ENCODE data around the gene TMEM163. TPM values are rescaled to one million over a fixed set of nuclear protein-coding genes. Genes with fewer than 3 reads are reported as not detected.

Gene TMEM163
- total RNA-seq, 2 experiments from 2014 or later: not detected

DNA sequence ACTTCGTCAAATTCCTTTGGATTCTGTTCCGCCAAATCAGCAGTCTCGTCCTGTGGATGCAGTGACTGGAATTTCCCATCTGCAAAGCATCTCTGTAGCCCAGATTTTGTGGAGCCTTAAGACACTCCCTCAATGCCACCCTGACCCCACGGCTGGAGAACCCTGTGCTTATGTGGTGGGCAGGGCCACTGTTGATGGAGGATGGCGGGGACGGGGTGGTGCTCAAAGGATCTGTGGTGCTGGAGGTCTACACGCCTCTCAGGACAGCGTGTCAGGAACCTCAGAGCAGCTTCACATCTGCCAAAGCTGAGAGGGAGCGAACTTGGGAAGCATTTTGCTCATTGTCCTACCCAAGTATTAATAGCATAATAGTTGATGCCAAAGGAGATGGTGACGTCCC is 264.8 kb downstream of the TMEM163 start:
- Mint-ChIP-seq H3K27ac (no peak overlapping the region), H3K4me1 (ENCODE audit: low read depth) (no peaks in the 10 kb centered on the region), H3K4me3 (no peak overlapping the region), H3K36me3 (ENCODE audit: low read depth) (peaks cover 1% of the 10 kb centered on the region), H3K9me3 (no peaks in the 10 kb centered on the region), H3K27me3 (no peaks in the 10 kb centered on the region)
- intact Hi-C loops (cut with micrococcal nuclease): loop anchor here (5.0 kb wide), 1 partner anchor 443 kb away; no protein-coding TSS in a partner anchor
- ChIA-PET CTCF (interaction anchor here (1.6 kb wide), 1 partner anchor 336 kb away, joined by 3 read pairs; no protein-coding TSS in a partner anchor), POLR2A (no interaction called here)
- TF ChIP-seq, protein P1, sequence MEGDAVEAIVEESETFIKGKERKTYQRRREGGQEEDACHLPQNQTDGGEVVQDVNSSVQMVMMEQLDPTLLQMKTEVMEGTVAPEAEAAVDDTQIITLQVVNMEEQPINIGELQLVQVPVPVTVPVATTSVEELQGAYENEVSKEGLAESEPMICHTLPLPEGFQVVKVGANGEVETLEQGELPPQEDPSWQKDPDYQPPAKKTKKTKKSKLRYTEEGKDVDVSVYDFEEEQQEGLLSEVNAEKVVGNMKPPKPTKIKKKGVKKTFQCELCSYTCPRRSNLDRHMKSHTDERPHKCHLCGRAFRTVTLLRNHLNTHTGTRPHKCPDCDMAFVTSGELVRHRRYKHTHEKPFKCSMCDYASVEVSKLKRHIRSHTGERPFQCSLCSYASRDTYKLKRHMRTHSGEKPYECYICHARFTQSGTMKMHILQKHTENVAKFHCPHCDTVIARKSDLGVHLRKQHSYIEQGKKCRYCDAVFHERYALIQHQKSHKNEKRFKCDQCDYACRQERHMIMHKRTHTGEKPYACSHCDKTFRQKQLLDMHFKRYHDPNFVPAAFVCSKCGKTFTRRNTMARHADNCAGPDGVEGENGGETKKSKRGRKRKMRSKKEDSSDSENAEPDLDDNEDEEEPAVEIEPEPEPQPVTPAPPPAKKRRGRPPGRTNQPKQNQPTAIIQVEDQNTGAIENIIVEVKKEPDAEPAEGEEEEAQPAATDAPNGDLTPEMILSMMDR (IDR thresholded peaks at IDR 0.05): no peak
- ATAC-seq (no peak), DNase-seq (no peak)

DNA sequence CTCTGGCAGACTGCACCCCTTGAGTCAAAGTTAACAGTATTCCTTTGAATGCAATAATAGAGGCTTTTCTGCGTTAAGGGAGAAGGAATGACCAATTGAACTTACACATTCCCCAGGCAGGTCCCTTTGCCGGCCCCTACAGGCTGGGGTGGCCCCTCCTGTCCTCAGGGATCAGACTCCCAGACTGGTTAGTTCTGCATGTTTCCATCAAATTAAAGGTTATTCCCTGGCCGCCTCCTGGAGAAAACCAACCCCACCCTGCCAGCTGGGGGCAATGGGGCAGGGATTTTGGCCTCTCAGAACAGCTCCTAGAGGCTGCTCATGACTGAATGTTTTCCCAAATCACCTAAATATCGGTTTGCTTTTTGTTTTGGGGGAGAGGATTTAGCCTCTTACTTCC is 265.3 kb downstream of the TMEM163 start:
- ATAC-seq (no peak), DNase-seq (no peak)
- intact Hi-C loops (cut with micrococcal nuclease): loop anchor here (5.0 kb wide), 1 partner anchor 444 kb away; no protein-coding TSS in a partner anchor
- H3K9me3 Mint-ChIP-seq: no peaks in the 10 kb centered on the region
- no peaks in the 10 kb centered on the region for H3K4me1 Mint-ChIP-seq (ENCODE audit: low read depth)
- TF ChIP-seq, protein P1 (IDR thresholded peaks at IDR 0.05): no peak
- no peak overlapping the region for H3K27ac Mint-ChIP-seq
- POLR2A ChIA-PET: no interaction called here
- peaks cover 1% of the 10 kb centered on the region for H3K36me3 Mint-ChIP-seq (ENCODE audit: low read depth)
- no peaks in the 10 kb centered on the region for H3K27me3 Mint-ChIP-seq
- H3K4me3 Mint-ChIP-seq: no peak overlapping the region
- CTCF ChIA-PET: interaction anchor here (1.2 to 2.9 kb wide), 3 partner anchors 42 to 566 kb away, joined by 3 to 11 read pairs (median 3); no protein-coding TSS in a partner anchor

DNA sequence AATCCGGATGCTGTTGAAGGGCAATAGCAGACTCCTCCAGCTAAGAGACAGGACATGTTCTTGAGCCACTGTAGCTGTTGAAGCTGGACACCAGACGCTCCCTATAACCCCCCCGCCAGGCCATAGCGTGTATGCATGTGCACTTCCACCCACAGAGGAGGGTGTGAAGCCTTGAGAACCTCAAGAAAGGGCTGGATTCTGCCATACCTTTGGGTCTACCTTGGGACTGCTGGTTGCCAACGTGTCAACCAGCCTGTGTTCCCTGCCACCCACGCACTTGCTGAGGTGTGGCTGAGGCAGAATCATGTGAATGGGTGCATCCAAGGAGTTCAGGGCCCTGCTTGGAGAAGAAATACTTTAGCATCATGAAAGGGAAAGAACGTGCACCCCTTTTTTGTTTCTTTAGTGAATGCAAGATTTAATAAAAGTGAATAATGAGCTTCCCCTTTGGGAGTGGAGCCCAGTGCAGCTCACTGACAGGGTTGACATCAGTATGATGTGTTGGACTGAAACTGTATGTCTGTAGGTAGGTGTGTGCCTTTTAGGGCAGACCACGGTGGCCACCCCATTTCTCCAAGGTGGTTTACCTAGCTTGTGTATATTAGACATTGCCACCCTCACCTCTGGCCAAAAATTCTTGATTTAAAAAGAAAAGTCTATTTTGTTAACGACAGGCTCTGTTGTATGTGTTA is 266.6 kb downstream of the TMEM163 start:
- no peaks in the 10 kb centered on the region for H3K9me3 Mint-ChIP-seq
- DNase-seq (no peak), ATAC-seq (no peak)
- H3K27me3 Mint-ChIP-seq: no peaks in the 10 kb centered on the region
- H3K27ac Mint-ChIP-seq: no peak overlapping the region
- peaks cover 1% of the 10 kb centered on the region for H3K36me3 Mint-ChIP-seq (ENCODE audit: low read depth)
- ChIA-PET CTCF (interaction anchor here (0.9 to 3.5 kb wide), 23 partner anchors 9 to 1135 kb away, joined by 3 to 18 read pairs (median 3); no protein-coding TSS in a partner anchor), POLR2A (no interaction called here)
- intact Hi-C loops (cut with micrococcal nuclease): loop anchor here (5.0 kb wide), 1 partner anchor 445 kb away; no protein-coding TSS in a partner anchor
- no peaks in the 10 kb centered on the region for H3K4me1 Mint-ChIP-seq (ENCODE audit: low read depth)
- TF ChIP-seq, protein P1 (IDR thresholded peaks at IDR 0.05): no peak
- H3K4me3 Mint-ChIP-seq: no peak overlapping the region

DNA sequence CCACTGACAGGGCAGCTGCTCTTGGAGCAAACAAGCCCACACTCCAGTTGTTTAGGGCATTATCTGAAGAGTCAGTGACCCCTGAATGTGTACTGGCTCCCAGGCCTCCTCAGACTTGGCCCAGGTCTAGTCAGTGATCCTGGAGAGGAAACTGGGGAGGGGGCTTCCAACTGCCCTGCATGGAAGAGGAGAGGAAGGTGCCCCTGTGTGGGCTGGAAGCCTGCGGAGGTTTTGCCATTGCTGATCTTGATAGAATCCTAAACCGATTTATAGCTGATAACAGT is 267.5 kb downstream of the TMEM163 start:
- TF ChIP-seq, protein P1 (IDR thresholded peaks at IDR 0.05): no peak
- POLR2A ChIA-PET: interaction anchor here (0.8 kb wide), 1 partner anchor 9 kb away, joined by 3 read pairs; no protein-coding TSS in a partner anchor
- peaks cover 1% of the 10 kb centered on the region for H3K36me3 Mint-ChIP-seq (ENCODE audit: low read depth)
- intact Hi-C loops (cut with micrococcal nuclease): loop anchor here (5.0 kb wide), 1 partner anchor 446 kb away; no protein-coding TSS in a partner anchor
- DNase-seq (no peak), ATAC-seq (no peak)
- H3K4me3 Mint-ChIP-seq: no peak overlapping the region
- CTCF ChIA-PET: interaction anchor here (0.6 to 3.5 kb wide), 49 partner anchors 8 to 1136 kb away, joined by 3 to 18 read pairs (median 3); no protein-coding TSS in a partner anchor
- H3K27me3 Mint-ChIP-seq: no peaks in the 10 kb centered on the region
- no peak overlapping the region for H3K27ac Mint-ChIP-seq
- no peaks in the 10 kb centered on the region for H3K9me3 Mint-ChIP-seq
- no peaks in the 10 kb centered on the region for H3K4me1 Mint-ChIP-seq (ENCODE audit: low read depth)
